Muscle of leg (tissue), 11 donors: ENCODE results near the gene TRAPPC13. TPM values are rescaled to one million over a fixed set of nuclear protein-coding genes. Genes with fewer than 3 reads are reported as not detected.
"Not testable (repeated sequence)": the region's sequence is repeated elsewhere in the genome, so short reads cannot be mapped to it uniquely, and the experiment has no call there.

Source experiments
- DNase-seq: peaks from one replicate; pipeline ENCODE4 v3.0.0; 2013
- H3K27ac ChIP-seq: one replicate; pipeline ENCODE4 v1.5.1; 2013; ENCODE audit warnings: mild to moderate bottlenecking, low read length, control low read depth
- H3K27me3 ChIP-seq: one replicate; pipeline ENCODE4 v1.6.1; 2013; ENCODE audit warnings: low read length; ENCODE audit not compliant: control insufficient read depth, insufficient read depth
- H3K36me3 ChIP-seq: one replicate; pipeline ENCODE4 v1.6.1; 2013; ENCODE audit warnings: low read length; ENCODE audit not compliant: control insufficient read depth, insufficient read depth
- H3K4me1 ChIP-seq: one replicate; pipeline ENCODE4 v1.6.1; 2013; ENCODE audit warnings: low read length; ENCODE audit not compliant: control insufficient read depth, insufficient read depth
- H3K4me3 ChIP-seq: one replicate; pipeline ENCODE4 v1.5.1; 2013; ENCODE audit warnings: low read length, control low read depth
- H3K9me3 ChIP-seq: replicated peaks from 2 replicates; pipeline ENCODE4 v1.6.1; 2013; ENCODE audit warnings: low read depth, low read length; ENCODE audit not compliant: control insufficient read depth
- WGBS: methylation state at CpG from one replicate; pipeline ENCODE4 v1.1.5; 2013; ENCODE audit warnings: missing lambda C conversion rate; ENCODE audit not compliant: insufficient coverage; 5-methylcytosine and 5-hydroxymethylcytosine counted together
- polyA plus RNA-seq, 8 donors: library from polyadenylated mRNA; unstranded; fragments of 120-200 nt; gene quantifications; one replicate each; pipeline versions ENCODE4 v1.2.1 to v1.2.3, GENCODE V29; 2013; ENCODE audit warnings: inconsistent platforms in 1 of 8, low replicate concordance in 1 of 8; ENCODE audit not compliant: insufficient read length in 8 of 8, insufficient read depth in 1 of 8
- total RNA-seq: library from RNA; stranded (reverse); fragments of 120-200 nt; gene quantifications from one replicate; pipeline ENCODE4 v1.2.4, GENCODE V29; 2013

TRAPPC13 gene
- total and polyA plus RNA-seq, 9 donors, result 16.2 to 28.9 (median 20.6) TPM

DNA sequence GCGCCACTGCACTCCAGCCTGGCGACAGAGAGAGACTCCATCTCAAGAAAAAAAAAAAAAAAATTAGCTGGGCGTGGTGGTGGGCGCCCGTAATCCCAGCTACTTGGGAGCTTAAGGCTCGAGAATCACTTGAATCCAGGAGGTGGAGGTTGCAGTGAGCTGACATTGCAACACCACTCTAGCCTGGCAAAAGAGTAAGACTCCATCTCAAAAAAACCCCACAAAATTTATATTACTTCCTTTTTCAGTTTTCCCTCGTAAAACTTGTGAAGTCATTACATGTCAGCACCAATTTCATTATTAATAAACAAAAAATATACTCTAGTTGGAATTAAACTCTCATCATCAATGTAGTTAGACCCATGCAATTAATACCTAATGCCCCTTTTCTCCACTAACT, 43.9 kb downstream of the TRAPPC13 start:
- Histone ChIP-seq H3K27ac (no peak overlapping the region), H3K4me1 (no peaks in the 10 kb centered on the region), H3K9me3 (no peaks in the 10 kb centered on the region), H3K27me3 (no peaks in the 10 kb centered on the region), H3K4me3 (no peak overlapping the region), H3K36me3 (peaks cover 16% of the 10 kb centered on the region)
- WGBS, result no CpG with 5 or more reads among the region's 7 CpGs
- no peak for DNase-seq

- no peak for DNase-seq
- Histone ChIP-seq H3K4me1 (no peaks in the 10 kb centered on the region), H3K36me3 (peaks cover 15% of the 10 kb centered on the region), H3K4me3 (no peak overlapping the region), H3K27me3 (no peaks in the 10 kb centered on the region), H3K27ac (no peak overlapping the region), H3K9me3 (no peaks in the 10 kb centered on the region)
- WGBS, result no CpG with 5 or more reads among the region's 1 CpG
Measured at GRCh38 chr5:65672796-65673195, 48.0 kb downstream of the TRAPPC13 start.

GRCh38 chr5:65674749-65675148, 49.9 kb downstream of the TRAPPC13 start:
- Histone ChIP-seq H3K27me3 (no peaks in the 10 kb centered on the region), H3K4me1 (no peaks in the 10 kb centered on the region), H3K36me3 (peaks cover 16% of the 10 kb centered on the region), H3K27ac (no peak overlapping the region), H3K9me3 (no peaks in the 10 kb centered on the region), H3K4me3 (no peak overlapping the region)
- DNase-seq, result no peak

DNA sequence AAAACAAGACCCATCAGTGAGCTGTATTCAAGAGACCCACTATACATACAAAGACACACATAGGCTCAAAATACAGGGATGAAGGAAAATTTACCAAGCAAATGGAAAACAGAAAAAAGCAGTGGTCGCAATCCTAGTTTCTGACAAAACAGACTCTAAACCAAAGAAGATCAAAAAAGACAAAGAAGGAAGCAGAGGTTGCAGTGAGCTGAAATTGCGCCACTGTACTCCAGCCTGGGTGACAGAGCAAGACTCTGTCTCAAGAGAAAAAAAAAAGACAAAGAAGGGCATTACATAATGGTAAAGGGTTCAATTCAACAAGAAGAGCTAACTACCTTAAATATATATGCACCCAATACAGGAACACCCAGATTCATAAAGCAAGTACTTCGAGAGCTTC, 51.2 kb downstream of the TRAPPC13 start:
- H3K27ac ChIP-seq, H3K27me3 ChIP-seq, H3K4me3 ChIP-seq, H3K9me3 ChIP-seq, DNase-seq, H3K4me1 ChIP-seq: not testable (repeated sequence)
- H3K36me3 ChIP-seq, result peaks cover 20% of the 10 kb centered on the region
- no CpG with 5 or more reads among the region's 3 CpGs for WGBS

- 60% methylated on average over 1 of the region's 3 CpGs for WGBS
- H3K36me3 ChIP-seq, result peaks cover 27% of the 10 kb centered on the region
- no peaks in the 10 kb centered on the region for H3K4me1 ChIP-seq
- DNase-seq, result no peak
- no peaks in the 10 kb centered on the region for H3K9me3 ChIP-seq
- H3K27me3 ChIP-seq, result no peaks in the 10 kb centered on the region
- no peak overlapping the region for H3K4me3 ChIP-seq
- no peak overlapping the region for H3K27ac ChIP-seq
Measured at GRCh38 chr5:65682148-65682547, 57.3 kb downstream of the TRAPPC13 start.

DNA sequence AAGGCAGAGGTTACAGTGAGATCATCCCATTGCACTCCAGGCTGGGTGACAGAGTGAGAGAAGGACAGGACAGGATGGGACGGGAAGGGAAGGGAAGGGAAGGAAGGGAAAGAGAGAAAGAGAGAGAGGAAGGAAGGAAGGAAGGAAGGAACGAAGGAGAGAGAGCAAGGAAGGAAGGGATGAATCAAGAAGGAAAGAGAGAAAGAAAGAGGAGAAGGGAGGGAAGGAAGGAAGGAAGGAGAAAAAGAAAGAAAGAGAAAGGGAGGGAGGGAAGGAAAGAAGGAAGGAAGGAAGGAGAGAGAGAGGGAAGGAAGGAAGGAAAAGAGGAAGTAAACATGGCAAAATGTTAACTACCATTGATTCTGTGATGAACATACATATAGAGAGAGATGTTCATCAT, 68.3 kb downstream of the TRAPPC13 start:
- Histone ChIP-seq H3K27ac (no peak overlapping the region), H3K9me3 (no peaks in the 10 kb centered on the region), H3K36me3 (no peaks in the 10 kb centered on the region), H3K4me3 (no peak overlapping the region), H3K4me1 (peaks cover 3% of the 10 kb centered on the region), H3K27me3 (no peaks in the 10 kb centered on the region)
- DNase-seq, result no peak
- WGBS, result 82% methylated on average over 2 of the region's 2 CpGs

- Histone ChIP-seq H3K4me3 (no peak overlapping the region), H3K27ac (no peak overlapping the region), H3K27me3 (no peaks in the 10 kb centered on the region), H3K36me3 (no peaks in the 10 kb centered on the region), H3K4me1 (peaks cover 3% of the 10 kb centered on the region), H3K9me3 (no peaks in the 10 kb centered on the region)
- DNase-seq, result no peak
- WGBS, result 78% methylated on average over 1 of the region's 4 CpGs
Measured at GRCh38 chr5:65695162-65695755, 70.4 kb downstream of the TRAPPC13 start.

- Histone ChIP-seq H3K9me3 (no peaks in the 10 kb centered on the region), H3K27ac (no peak overlapping the region), H3K36me3 (no peaks in the 10 kb centered on the region), H3K4me3 (no peak overlapping the region), H3K4me1 (peaks cover 3% of the 10 kb centered on the region), H3K27me3 (no peaks in the 10 kb centered on the region)
- 84% methylated on average over 4 of the region's 4 CpGs for WGBS
- no peak for DNase-seq
Measured at GRCh38 chr5:65695896-65696295, 71.1 kb downstream of the TRAPPC13 start.

DNA sequence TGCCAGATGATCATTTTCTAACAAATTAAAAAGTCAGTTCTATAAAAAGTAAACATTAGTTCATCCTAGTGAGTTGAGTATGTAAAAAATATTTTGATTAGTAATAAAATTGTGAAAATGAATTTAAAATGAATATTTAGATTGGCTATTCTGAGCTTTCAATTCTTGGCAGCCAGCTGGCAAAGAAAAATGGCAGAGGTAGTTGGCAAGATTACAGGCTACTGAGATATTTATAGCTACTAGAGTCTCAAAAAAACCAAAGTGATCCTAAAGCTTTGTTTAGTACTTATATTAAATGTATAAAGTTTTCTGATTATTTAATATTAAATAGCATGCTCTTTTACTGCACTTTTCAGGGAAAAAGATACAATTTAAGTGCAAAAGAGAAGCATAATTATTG, 72.1 kb downstream of the TRAPPC13 start:
- H3K4me3 ChIP-seq, result no peak overlapping the region
- H3K27me3 ChIP-seq, result no peaks in the 10 kb centered on the region
- DNase-seq, result peak; percentile 34
- H3K36me3 ChIP-seq, result no peaks in the 10 kb centered on the region
- no peak overlapping the region for H3K27ac ChIP-seq
- no peaks in the 10 kb centered on the region for H3K9me3 ChIP-seq
- H3K4me1 ChIP-seq, result peaks cover 3% of the 10 kb centered on the region

DNA sequence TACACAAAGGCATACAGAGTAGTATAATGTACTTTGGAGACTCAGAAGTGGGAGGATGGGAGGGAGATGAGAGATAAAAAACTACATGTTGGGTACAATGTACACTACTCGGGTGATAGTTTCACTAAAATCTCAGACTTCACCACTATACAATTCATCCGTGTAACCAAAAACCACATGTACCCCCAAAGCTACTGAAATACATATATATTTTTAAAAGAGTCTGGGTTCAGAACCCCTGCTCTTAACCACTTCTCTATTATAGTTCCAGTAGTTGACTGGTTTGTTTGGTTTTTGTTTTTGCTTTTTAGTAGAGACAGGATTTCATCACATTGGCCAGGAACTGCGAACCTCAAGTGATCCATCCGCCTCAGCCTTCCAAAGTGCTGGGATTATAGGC, 74.5 kb downstream of the TRAPPC13 start:
- Histone ChIP-seq H3K4me3 (no peak overlapping the region), H3K27ac (no peak overlapping the region), H3K36me3 (peaks cover 10% of the 10 kb centered on the region), H3K9me3 (no peaks in the 10 kb centered on the region), H3K27me3 (no peaks in the 10 kb centered on the region), H3K4me1 (peaks cover 3% of the 10 kb centered on the region)
- 100% methylated on average over 1 of the region's 4 CpGs for WGBS
- no peak for DNase-seq

DNA sequence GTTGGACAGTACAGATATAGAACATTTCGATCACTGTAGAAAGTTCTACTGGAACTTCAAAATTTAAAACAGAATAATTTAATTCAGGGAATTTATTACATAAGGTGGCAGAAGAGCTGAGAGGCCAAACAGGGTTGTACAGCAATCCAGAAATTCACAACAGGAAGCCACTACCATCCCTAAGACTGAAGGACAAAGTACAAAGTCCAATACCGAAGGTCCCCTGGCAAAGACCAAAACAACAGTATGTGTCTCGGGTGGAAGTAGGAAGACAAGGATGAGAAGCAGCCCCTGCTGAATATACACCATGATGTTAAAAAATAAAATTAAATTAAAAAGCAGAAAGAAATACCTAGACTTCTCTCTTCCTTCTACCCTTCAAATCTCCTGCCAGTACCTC, 77.2 kb downstream of the TRAPPC13 start:
- Histone ChIP-seq H3K9me3 (no peaks in the 10 kb centered on the region), H3K27ac (no peak overlapping the region), H3K4me1 (no peaks in the 10 kb centered on the region), H3K4me3 (no peak overlapping the region), H3K27me3 (no peaks in the 10 kb centered on the region), H3K36me3 (peaks cover 10% of the 10 kb centered on the region)
- WGBS, result no CpG with 5 or more reads among the region's 3 CpGs
- no peak for DNase-seq
